Large intestine (tissue), 3 donors: Measurements from ENCODE around the gene LAPTM5. TPM values are rescaled to one million over a fixed set of nuclear protein-coding genes. Genes with fewer than 3 reads are reported as not detected.
"Not testable (repeated sequence)": the region's sequence is repeated elsewhere in the genome, so short reads cannot be mapped to it uniquely, and the experiment has no call there.

ENCODE experiments used
- DNase-seq, 2 donors: peaks; one replicate each; pipeline versions ENCODE4 v3.0.0 to v3.0.0-alpha.2; 2013
- H3K27ac ChIP-seq: one replicate; pipeline ENCODE4 v1.5.1; 2013; ENCODE audit warnings: low read length
- H3K27me3 ChIP-seq: 2 replicates; pipeline ENCODE4 v1.6.1; 2013; ENCODE audit warnings: low read length; ENCODE audit not compliant: control insufficient read depth, insufficient read depth
- H3K36me3 ChIP-seq: 2 replicates; pipeline ENCODE4 v1.6.1; 2013; ENCODE audit warnings: low read length; ENCODE audit not compliant: control insufficient read depth, insufficient read depth
- H3K4me1 ChIP-seq: one replicate; pipeline ENCODE4 v1.6.1; 2013; ENCODE audit warnings: low read length; ENCODE audit not compliant: control insufficient read depth, insufficient read depth
- H3K4me3 ChIP-seq: one replicate; pipeline ENCODE4 v1.5.1; 2013; ENCODE audit warnings: low read length
- H3K9me3 ChIP-seq: one replicate; pipeline ENCODE4 v1.6.1; 2013; ENCODE audit warnings: mild to moderate bottlenecking, low read depth, low read length, moderate library complexity; ENCODE audit not compliant: control insufficient read depth
- WGBS: methylation state at CpG from one replicate; pipeline ENCODE4 v1.1.5; 2013; ENCODE audit warnings: low lambda C conversion rate; ENCODE audit not compliant: insufficient coverage; 5-methylcytosine and 5-hydroxymethylcytosine counted together
- polyA plus RNA-seq: library from polyadenylated mRNA; unstranded; fragments of 120-200 nt; gene quantifications from one replicate; pipeline ENCODE4 v1.2.1, GENCODE V29; 2013

The LAPTM5 gene
- polyA plus RNA-seq, 1 donor = 39.9 TPM

GRCh38 chr1:30798389-30799232, 41.0 kb upstream of the LAPTM5 start:
- Histone ChIP-seq H3K27me3 (no peaks in the 10 kb centered on the region), H3K9me3 (no peaks in the 10 kb centered on the region), H3K4me1 (no peaks in the 10 kb centered on the region), H3K4me3 (no peak overlapping the region), H3K27ac (no peak overlapping the region), H3K36me3 (no peaks in the 10 kb centered on the region)
- no peak for DNase-seq
- WGBS = no CpG with 5 or more reads among the region's 9 CpGs

- no peaks in the 10 kb centered on the region for H3K9me3 ChIP-seq
- no peak for DNase-seq
- peaks cover 12% of the 10 kb centered on the region for H3K27me3 ChIP-seq
- H3K36me3 ChIP-seq = no peaks in the 10 kb centered on the region
- H3K4me1 ChIP-seq = no peaks in the 10 kb centered on the region
- no peak overlapping the region for H3K4me3 ChIP-seq
- no CpG with 5 or more reads among the region's 5 CpGs for WGBS
- no peak overlapping the region for H3K27ac ChIP-seq
Observed at GRCh38 chr1:30795026-30795425, 37.5 kb upstream of the LAPTM5 start.

DNA sequence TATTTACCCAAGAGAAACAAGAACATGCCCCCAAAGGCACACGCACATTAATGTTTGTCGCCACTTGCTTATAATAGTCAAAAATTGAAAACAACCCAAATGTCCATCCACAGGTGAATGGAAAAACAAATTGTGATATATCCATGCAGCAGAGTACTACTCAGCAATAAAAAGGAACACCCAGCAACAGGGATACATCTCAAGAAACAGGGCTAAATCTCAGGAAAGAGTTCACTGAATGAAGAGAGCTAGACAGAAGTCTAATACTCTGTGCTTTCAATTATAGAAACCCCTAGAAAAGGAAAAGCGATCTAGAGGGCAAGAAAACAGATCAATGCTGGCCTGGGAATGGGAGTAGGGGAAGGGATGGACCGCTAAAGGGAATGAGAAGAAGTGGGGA, 36.7 kb upstream of the LAPTM5 start:
- no peak for DNase-seq
- H3K27ac ChIP-seq = no peak overlapping the region
- WGBS = 100% methylated on average over 2 of the region's 4 CpGs

GRCh38 chr1:30793209-30793608, 35.6 kb upstream of the LAPTM5 start:
- Histone ChIP-seq H3K4me1 (no peaks in the 10 kb centered on the region), H3K27me3 (peaks cover 12% of the 10 kb centered on the region), H3K4me3 (no peak overlapping the region), H3K9me3 (no peaks in the 10 kb centered on the region), H3K27ac (no peak overlapping the region), H3K36me3 (no peaks in the 10 kb centered on the region)
- WGBS = no CpG with 5 or more reads among the region's 16 CpGs
- DNase-seq = no peak

More for the DNA sequence above, 36.7 kb upstream of the LAPTM5 start:
- Histone ChIP-seq H3K4me3 (no peak overlapping the region), H3K27me3 (peaks cover 12% of the 10 kb centered on the region), H3K36me3 (no peaks in the 10 kb centered on the region), H3K9me3 (no peaks in the 10 kb centered on the region), H3K4me1 (no peaks in the 10 kb centered on the region)

GRCh38 chr1:30791868-30792267, 34.3 kb upstream of the LAPTM5 start:
- H3K36me3 ChIP-seq = no peaks in the 10 kb centered on the region
- H3K9me3 ChIP-seq = no peaks in the 10 kb centered on the region
- H3K27ac ChIP-seq = no peak overlapping the region
- H3K27me3 ChIP-seq = peaks cover 14% of the 10 kb centered on the region
- DNase-seq = no peak
- no peaks in the 10 kb centered on the region for H3K4me1 ChIP-seq
- no CpG with 5 or more reads among the region's 5 CpGs for WGBS
- H3K4me3 ChIP-seq = no peak overlapping the region

DNA sequence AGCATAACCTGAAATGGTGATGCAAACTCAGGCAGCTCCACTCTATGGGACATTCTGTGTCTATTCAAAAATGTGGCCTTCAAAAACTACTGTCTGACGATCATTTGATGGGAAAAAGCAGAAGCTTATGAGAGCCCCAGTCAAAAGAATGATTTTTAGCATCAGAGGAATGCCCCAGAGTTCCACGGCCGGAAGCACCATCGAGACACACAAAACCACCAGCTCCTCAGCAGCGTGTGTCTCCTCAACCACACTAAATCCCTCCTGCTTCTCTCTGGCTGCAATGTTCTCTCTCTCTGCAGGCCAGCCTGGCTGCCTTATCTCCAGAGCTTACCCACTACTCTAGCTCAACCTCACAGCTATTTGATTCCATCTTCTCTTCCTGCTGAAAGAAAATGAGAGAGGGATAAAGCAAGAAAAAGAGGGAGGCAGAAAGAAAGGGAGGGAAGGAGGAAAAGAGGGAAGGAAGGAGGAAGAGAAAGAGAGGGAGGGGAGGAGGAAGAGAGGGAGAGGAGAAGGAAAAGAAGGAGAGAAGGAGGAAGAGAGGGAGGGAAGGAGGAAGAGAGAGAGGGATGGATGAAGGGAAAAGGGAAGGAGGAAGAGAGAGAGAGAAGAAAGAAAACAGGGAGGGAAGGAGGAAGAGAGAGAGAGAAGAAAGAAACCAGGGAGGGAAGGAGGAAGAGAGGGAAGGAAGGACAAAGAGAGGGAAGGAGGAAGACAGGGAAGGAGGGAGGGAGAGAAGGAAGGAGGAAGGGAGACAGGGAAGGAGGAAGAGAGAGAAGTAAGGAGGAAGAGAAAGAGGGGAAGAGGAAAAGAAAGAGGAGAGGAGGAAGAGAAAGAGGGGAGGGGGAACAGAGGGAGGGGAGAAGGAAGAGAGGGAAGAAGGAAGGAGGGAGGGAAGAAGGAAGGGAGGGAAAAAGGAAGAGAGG, 33.5 kb upstream of the LAPTM5 start:
- H3K4me3 ChIP-seq = no peak overlapping the region
- H3K27me3 ChIP-seq = peaks cover 14% of the 10 kb centered on the region
- no peak overlapping the region for H3K27ac ChIP-seq
- no peak for DNase-seq
- H3K36me3 ChIP-seq = no peaks in the 10 kb centered on the region
- no peaks in the 10 kb centered on the region for H3K4me1 ChIP-seq
- WGBS = no CpG with 5 or more reads among the region's 5 CpGs
- H3K9me3 ChIP-seq = no peaks in the 10 kb centered on the region

DNA sequence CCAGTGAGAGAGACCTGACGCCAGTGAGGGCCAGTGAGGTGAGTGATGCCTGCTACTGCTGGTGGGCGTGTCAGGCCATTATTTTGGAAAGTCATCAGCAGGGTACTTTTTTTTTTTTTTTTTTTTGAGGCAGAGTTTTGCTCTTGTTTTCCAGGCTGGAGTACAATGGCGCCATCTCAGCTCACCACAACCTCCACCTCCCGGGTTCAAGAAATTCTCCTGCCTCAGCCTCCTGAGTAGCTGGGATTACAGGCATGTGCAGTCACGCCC, 32.6 kb upstream of the LAPTM5 start:
- not testable (repeated sequence) for H3K4me3 ChIP-seq, H3K9me3 ChIP-seq, H3K36me3 ChIP-seq, DNase-seq, H3K27ac ChIP-seq, H3K4me1 ChIP-seq
- WGBS = no CpG with 5 or more reads among the region's 5 CpGs
- H3K27me3 ChIP-seq = peaks cover 14% of the 10 kb centered on the region

DNA sequence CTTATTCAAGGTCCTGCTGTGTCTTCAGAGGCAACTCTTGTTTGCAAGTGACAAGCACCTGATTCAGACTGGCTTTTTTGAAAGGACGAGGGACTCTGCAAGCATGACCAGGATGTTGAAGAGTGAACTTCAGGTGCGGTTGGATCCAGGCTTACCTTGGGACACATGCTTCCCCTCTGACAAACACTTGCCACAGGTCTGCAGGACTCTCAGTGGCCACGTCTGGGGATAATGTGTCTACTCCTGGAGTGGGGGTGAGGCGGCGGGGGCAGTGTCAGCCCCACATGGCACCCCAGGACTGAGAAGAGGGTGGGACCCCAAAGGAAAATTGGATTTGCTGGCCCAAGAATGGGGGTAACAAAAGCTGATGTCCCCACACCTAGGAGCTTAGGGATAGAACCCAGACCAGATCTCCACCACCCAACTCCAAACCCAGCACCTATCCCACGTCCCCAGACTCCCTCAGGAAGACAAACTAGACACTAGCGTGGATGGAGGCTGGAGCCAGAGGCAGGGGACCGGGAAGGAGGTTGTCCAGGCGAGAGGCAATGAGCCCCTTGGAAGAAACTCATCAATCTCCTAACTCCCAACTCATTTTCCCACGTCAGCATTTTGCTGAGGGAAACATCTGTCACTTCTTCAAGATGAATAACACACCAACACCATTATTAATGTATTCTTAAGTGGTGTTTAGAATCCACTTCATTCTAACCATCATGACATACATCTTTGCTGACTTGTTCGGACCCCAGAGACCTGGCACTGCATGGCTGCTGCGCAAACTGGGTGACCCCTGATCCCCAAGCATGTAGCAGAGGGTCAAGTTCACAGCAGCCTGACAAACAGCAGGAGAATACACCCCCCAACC, 32.0 kb upstream of the LAPTM5 start:
- WGBS = 73% methylated on average over 2 of the region's 12 CpGs
- no peak overlapping the region for H3K4me3 ChIP-seq
- no peaks in the 10 kb centered on the region for H3K4me1 ChIP-seq
- H3K36me3 ChIP-seq = no peaks in the 10 kb centered on the region
- DNase-seq = no peak
- no peak overlapping the region for H3K27ac ChIP-seq
- no peaks in the 10 kb centered on the region for H3K9me3 ChIP-seq
- H3K27me3 ChIP-seq = peaks cover 14% of the 10 kb centered on the region

GRCh38 chr1:30788580-30789387, 31.2 kb upstream of the LAPTM5 start:
- WGBS = 70% methylated on average over 2 of the region's 9 CpGs
- H3K4me3 ChIP-seq = no peak overlapping the region
- DNase-seq = no peak
- no peaks in the 10 kb centered on the region for H3K4me1 ChIP-seq
- no peaks in the 10 kb centered on the region for H3K9me3 ChIP-seq
- no peaks in the 10 kb centered on the region for H3K36me3 ChIP-seq
- no peak overlapping the region for H3K27ac ChIP-seq
- H3K27me3 ChIP-seq = peaks cover 14% of the 10 kb centered on the region
